ENCODE measurements around the gene TNFSF13B.
"Not testable (repeated sequence)": the region's sequence is repeated elsewhere in the genome, so short reads cannot be mapped to it uniquely, and the experiment has no call there.

Gene TNFSF13B

GRCh38 chr13:108281901-108282300 lies 12.4 kb downstream of the TNFSF13B start:
- DNase-seq (ENCODE audit: low read depth) = no peak

DNA sequence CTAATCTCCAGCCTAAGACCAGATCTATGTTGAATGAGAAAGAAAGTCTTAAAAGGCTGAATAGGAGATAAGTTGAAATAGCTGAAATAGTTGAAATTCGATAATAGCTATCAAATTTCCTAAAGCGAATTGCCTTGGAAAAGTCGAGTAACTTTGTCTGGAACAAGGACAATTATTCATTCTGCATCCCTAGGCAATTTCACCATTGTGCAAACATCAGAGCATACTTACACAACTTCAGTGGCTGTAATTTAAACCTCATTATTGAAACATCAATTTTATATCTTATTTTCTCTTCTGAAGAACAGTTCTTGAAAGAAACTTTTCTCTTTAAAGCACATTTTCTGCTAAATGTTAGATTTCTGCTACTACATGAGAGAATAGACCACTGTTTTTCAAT lies 13.6 kb downstream of the TNFSF13B start:
- DNase-seq (ENCODE audit: low read depth) = no peak

GRCh38 chr13:108288741-108289140 lies 19.2 kb downstream of the TNFSF13B start:
- no peak for DNase-seq (ENCODE audit: low read depth)

GRCh38 chr13:108289819-108290218 lies 20.3 kb downstream of the TNFSF13B start:
- no peak for DNase-seq (ENCODE audit: low read depth)

- DNase-seq (ENCODE audit: low read depth) = no peak
These were observed 27.6 kb downstream of the TNFSF13B start for GRCh38 chr13:108297114-108297513.

GRCh38 chr13:108302279-108302678 lies 32.8 kb downstream of the TNFSF13B start:
- no peak for DNase-seq (ENCODE audit: low read depth)

- no peak for DNase-seq (ENCODE audit: low read depth)
These were observed 34.9 kb downstream of the TNFSF13B start for GRCh38 chr13:108304170-108305016.

GRCh38 chr13:108305655-108306054 lies 36.1 kb downstream of the TNFSF13B start:
- DNase-seq (ENCODE audit: low read depth) = no peak

DNA sequence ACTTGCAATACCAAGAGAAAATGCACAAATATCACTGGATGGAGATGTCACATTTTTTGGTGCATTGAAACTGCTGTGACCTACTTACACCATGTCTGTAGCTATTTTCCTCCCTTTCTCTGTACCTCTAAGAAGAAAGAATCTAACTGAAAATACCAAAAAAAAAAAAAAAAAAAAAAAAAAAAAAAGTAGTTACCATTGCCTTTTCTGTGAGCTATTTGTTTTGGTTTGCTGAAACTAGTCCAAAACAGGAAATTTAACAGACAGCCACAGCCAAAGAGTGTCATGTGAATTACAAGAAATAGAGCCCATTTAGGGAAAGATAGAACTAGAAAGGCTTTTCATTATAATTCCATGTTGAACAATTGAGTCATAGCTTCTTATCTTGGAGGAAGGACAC lies 37.3 kb downstream of the TNFSF13B start:
- no peak for DNase-seq (ENCODE audit: low read depth)

DNA sequence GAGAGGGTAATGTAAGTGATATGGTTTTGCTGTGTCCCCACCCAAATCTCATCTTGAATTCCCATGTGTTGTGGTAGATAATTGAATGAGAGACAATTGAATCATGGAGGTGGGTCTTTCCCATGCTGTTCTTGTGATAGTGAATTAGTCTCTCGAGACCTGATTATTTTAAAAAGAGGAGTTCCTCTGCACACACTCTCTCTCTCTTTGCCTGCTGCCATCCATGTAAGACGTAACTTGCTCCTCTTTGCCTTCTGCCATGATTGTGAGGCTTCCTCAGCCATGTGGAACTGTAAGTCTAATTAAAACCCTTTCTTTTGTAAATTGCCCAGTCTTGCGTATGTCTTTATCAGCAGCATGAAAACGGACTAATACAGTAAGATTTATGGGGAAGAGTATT lies 42.1 kb downstream of the TNFSF13B start:
- DNase-seq (ENCODE audit: low read depth) = not testable (repeated sequence)

DNA sequence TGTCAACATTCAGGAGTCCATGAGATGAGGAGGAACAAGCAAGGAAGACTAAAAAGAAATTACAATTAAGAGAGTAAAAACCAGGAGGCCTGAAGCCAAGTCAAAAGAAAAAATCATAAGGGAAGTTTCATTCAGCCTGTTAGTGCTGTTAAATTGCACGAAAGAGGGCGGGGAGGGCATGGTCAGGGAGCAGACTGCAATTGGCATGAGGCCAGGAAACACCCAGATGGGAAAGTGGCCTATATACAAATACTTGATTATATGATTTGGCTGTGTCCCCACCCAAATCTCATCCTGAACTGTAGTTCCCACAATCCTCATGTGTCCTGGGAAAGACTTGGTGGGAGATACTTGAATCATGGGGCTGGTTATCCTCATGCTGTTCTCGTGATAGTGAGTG lies 43.9 kb downstream of the TNFSF13B start:
- DNase-seq (ENCODE audit: low read depth) = no peak

DNA sequence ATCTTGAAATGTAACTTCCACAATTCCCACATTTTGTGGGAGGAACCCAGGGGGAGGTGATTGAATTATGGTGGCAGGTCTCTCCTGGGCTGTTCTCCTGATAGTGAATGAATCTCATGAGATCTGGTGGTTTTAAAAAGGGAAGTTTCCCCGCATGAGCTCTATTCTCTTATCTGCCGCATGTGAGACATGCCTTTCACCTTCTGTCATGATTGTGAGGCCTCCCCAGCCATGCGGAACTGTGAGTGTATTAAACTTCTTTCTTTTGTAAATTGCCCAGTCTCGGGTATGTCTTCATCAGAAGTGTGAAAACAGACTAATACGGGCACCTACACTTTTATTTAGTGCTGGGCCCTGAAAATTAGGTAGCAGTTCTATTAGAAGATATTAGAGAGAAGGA lies 45.8 kb downstream of the TNFSF13B start:
- DNase-seq (ENCODE audit: low read depth) = no peak

GRCh38 chr13:108315991-108316390 lies 46.5 kb downstream of the TNFSF13B start:
- no peak for DNase-seq (ENCODE audit: low read depth)

GRCh38 chr13:108316413-108316812 lies 46.9 kb downstream of the TNFSF13B start:
- DNase-seq (ENCODE audit: low read depth) = no peak

DNA sequence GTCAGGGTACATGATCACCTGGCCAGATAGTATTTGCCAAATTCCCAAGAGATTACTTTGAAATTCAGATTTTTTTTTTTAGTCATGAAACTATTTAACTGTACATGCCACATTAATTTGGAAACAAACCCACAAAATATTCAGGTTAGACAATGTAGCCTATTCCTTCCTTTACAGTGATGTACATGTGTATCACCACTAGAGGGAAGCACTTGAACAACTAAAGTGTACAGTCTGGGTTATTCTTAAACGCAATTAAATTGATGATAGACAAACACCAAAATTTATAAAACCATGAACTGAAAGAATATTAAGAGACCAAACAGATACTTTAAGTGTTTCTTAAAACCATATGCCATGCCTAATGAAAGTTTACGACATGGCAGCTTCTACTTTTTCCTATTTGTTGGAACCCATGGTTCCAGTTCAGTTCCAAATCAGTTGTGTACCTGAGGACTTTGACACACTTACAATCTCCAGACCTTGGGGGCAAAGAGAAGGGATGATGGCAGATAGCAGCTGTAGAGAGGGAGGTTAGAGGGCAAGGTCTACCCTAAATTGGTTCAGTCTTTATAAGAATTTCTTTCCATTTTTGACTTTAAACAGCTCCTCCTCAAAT lies 52.8 kb downstream of the TNFSF13B start:
- DNase-seq (ENCODE audit: low read depth) = no peak

GRCh38 chr13:108323031-108323430 lies 53.5 kb downstream of the TNFSF13B start:
- DNase-seq (ENCODE audit: low read depth) = no peak

- DNase-seq (ENCODE audit: low read depth) = no peak
These were observed 56.3 kb downstream of the TNFSF13B start for GRCh38 chr13:108325863-108326262.

DNA sequence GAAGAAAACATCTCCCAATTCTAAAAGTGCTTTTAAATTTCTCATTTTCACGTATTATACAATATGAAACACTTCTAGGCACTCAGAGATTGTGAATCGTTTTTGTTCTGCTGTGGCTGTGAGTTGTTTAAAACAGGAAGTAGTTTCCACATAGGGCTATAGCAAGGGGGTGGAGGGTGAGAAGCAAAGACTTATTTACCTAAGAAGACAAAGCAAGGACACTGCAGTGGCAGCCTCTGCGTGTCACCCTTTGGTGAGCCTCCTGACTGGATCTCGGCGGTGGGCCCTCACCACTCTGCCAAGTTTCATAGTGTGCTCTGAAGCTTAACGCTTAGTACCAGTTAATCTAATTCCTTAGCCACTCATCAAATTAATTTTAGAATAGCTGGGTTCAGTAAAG lies 56.8 kb downstream of the TNFSF13B start:
- no peak for DNase-seq (ENCODE audit: low read depth)

DNA sequence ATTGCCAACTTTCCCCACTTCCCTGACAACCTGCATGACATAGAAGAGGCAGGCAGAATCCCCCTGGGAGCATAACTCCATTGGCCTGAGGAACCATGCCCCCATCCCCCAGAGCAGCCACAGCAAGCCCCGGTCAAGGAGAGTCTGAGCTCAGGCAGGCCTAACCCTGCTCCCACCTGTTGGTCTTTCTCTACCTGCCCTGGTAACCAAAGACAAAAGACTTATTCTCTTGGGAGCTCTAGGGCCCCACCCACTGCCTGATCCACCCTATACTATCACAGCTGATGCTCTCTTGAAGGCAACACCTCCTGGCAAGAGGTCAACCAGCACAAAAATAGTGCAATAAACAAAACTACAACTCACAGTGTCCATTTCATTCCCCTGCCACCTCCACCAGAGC lies 59.3 kb downstream of the TNFSF13B start:
- no peak for DNase-seq (ENCODE audit: low read depth)

- no peak for DNase-seq (ENCODE audit: low read depth)
These were observed 63.3 kb downstream of the TNFSF13B start for GRCh38 chr13:108332791-108333190.

DNA sequence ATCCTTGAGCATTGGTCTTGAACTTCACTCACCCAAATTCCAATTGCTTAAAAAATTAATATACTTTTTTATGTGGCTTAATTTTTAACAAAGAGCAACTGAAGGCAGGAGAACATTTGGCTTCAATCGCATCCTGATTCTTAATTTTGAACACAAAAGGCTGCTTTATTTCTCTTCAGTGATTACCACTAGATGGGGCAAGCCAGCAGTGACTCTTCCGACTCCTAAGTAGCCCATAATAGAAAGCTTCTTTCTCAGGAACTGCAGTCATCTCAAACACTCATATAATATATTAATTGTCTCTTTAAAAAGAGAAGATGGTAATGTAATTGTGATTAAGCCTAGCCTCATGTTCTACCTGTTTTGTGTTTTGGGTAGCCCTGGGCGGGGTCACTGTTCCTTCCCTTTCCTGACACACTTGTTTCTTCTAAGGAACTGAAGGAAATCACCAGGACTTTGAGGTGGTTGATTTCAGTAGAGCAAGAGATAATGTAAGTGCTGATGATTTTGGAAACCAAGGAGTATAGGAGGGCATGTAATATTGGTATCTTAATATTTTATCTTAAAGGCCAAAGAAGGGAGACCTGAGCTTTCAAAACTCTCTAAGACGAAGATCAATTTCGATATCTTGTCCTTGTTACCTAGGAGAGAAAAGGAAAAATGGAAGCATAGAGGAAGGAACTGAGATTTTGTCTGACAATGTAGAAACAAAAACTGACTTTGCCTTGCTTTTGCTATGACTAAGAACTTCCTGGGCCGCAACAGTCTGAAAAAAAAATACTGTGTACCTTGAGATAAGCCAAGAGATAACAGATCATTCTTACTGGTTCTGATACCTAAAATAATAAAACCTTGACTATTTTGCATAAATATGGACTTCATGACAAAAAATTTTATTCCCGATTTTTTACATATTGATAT lies 73.1 kb downstream of the TNFSF13B start:
- no peak for DNase-seq (ENCODE audit: low read depth)

DNA sequence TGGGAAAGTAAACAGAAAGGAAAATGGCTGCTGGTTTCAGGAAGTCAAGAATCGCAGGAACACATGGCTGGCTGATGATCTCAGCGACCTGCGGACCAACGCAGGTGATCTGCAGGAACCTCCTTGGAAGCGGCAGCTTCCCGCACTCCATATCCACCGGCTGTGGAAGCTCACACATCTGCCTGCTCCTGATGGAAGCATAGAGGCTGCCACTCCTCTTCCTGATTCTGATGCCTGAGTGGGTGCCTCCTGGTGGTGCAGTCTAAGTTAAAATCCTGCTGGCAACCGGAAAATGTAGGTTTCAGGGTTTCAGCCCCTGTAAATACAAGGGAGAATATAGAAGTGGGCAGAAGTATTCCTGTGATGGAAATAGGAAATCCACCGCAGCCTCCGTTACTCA lies 75.5 kb downstream of the TNFSF13B start:
- DNase-seq (ENCODE audit: low read depth) = no peak

- no peak for DNase-seq (ENCODE audit: low read depth)
These were observed 76.9 kb downstream of the TNFSF13B start for GRCh38 chr13:108346376-108346775.
